Stimulated activated CD8-positive, alpha-beta memory T cell treated with anti-CD3 and anti-CD28 coated beads, Interleukin-15, amount 100 ng/mL, for 24 hours (primary cell): ENCODE measurements around the gene C1orf226.
"Not testable (repeated sequence)": the region's sequence is repeated elsewhere in the genome, so short reads cannot be mapped to it uniquely, and the experiment has no call there.

Experiments used
- DNase-seq: peaks from one replicate; pipeline ENCODE4 v3.0.0-alpha.2; 2020; ENCODE audit warnings: low read depth

C1orf226 gene

DNA sequence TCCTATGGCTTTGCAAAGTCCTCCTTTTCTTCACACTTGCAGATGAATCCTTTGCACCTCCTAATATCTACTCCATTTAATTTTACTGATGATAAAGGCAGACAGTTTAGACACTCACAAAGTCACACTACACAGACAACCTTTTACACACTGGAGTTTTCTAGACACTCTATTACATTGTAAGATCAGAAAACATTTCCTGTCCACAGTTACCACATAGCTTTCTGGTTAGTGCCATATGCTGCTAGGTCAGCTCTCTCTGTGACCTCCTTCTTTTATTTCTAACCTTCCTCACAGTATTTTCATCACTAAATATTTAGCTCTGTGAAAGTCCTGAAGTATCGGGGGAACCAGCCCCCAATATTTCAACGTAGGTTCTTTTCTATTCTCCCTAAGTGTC, 25.3 kb downstream of the C1orf226 start:
- no peak for DNase-seq

DNA sequence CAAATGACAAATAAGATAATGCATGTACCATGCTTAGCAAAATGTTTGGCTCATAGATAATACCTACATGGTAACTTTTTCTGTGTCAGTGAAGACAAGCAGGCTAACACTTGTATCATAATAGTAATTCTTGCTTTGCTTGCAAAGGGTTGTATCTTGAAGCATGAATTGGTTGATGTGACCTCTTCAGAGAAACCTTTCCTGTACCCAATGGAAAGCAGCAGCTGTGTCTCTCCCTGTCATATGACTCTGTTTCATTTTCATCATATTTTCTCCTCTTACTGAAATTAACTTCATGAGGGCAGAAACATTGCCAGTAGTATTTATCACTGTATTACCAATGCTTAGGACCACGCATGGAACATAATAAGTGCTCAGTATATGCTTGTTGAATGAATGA, 26.0 kb downstream of the C1orf226 start:
- DNase-seq: no peak

DNA sequence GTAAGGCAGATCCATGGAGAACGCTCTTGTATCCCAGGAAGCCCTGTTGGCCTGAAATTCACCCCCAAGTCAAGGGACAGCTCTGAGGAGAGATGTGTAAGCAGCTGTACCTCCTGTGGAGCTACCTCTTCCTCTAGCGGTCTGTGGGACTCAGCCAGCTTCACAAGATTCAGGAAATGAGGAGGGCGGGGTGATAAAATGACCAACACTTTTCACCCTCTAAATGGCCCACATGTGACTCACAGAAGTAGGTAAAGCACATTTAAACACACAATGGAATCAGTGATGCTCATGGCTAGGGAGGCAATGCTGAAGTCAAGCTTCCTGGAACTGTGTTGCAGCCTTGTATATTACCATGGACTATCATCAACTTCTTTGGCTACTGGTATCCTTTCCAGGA, 30.5 kb downstream of the C1orf226 start, which contains the start of gene SH2D1B:
SH2D1B (minus strand) TSS at position 135 of the 400 bp plus-strand sequence; CDS start at position 15, 120 bp downstream.
- DNase-seq: no peak

DNA sequence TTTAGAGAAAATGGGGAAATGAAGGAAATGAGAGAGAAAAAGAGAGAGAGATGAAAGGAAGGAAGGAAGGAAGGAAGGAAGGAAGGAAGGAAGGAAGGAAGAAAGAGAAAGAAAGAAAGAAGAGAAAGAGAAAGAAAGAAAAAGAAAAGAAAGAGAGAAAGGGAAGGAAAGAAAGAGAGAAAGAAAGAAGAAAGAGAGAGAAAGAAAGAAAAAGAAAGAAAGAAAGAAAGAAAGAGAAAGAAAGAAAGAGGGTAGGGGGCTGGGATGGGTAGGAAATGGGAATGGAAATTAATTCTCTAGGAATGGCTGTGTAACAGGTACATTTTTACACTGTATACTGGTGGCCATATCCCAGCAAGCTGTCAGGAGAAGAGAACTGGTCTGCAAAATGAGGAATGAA, 34.7 kb downstream of the C1orf226 start:
- DNase-seq: no peak

DNA sequence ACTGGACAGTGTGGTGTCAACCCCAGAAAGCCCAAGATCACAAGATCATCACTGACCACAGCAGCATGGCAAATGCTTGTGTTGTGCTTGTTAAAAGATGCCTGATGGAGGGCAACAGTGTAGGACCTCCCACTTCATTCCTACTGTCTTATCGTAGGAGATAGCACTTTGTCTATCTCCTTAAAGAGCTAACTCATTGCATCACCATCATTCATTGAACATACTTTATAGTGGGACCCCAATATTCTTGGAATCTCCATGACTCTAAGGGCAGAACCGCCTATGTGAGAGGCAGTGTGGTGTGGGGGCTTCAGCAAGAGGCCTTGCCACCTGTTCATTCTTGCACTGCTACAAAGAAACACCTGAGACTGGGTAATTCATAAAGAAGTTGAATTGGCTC, 35.4 kb downstream of the C1orf226 start:
- DNase-seq: no peak

DNA sequence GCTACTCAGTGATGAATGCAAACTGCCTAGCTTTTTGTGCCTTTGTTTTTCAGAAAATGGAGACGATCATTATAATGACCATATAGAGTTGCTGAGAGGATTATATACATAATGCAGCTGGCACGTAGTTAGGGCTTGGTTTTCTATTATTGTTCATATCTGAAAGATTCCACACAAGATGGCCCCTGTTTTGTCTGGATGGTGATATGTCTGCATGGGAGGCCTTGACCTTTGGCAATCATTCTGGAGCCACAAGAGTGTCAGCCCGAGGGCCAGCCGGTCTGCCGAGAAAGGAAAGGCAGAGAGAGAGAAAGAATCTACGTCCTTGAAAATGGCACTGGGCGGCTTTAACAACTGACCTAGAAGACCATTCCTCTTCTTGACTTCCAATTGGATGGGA, 36.1 kb downstream of the C1orf226 start:
- no peak for DNase-seq

DNA sequence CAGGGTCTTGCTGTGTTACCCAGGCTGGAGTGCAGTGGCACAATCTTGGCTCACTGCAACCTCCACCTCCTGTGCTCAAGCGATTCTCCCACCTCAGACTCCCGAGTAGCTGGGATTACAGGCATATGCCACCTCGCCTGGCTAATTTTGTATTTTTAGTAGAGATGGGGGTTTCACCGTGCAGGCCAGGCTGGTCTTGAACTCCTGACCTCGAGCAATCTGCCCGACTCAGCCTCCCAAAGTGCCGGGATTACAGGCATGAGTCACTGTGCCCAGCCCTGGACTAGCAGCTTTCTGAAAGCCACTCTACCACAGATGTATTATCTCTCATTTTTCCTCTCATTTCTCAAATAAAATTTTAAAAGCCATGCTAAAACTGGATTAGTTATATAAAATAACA, 37.1 kb downstream of the C1orf226 start:
- not testable (repeated sequence) for DNase-seq

DNA sequence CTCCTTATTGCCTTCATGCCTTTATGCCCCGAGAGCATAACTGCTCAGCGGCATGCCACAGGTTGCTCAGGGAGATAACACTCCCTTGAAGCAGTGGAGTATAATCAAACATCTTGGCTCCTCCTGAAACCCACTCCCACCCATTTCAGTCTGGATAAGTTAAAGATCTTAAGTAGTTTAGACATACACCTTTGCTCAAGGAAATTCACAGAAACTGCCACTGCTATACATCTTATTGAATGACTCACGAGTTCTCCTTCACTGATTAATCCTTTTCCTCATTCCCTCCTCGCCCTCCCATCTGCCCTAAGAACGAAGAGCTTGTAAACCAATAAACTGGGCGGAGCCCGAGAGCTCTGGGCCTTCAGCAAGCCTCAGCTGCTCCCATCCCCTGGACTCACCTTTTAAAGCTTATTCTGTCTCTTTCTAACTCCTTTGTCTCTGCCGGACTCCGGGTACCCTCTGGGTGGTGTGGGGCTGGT, 38.0 kb downstream of the C1orf226 start:
- DNase-seq: not testable (repeated sequence)

DNA sequence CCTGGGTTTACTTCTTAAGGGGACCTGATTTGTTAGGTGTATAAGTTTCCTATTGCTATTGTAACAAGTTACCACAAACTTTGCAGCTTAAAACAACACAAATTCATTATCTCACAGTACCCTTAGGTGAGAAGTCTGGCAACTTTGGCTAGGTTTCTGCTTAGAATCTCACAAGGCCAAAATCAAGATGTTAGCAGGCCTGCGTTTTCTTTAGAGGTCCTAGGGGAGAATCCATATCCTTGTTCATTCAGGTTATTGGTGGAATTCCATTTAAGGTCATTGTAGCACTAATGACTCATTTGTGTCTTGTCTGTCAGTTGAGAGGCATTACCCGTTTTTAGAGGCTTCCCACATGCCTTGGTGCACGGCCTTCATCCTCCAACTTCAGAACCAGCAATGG, 38.6 kb downstream of the C1orf226 start:
- no peak for DNase-seq

DNA sequence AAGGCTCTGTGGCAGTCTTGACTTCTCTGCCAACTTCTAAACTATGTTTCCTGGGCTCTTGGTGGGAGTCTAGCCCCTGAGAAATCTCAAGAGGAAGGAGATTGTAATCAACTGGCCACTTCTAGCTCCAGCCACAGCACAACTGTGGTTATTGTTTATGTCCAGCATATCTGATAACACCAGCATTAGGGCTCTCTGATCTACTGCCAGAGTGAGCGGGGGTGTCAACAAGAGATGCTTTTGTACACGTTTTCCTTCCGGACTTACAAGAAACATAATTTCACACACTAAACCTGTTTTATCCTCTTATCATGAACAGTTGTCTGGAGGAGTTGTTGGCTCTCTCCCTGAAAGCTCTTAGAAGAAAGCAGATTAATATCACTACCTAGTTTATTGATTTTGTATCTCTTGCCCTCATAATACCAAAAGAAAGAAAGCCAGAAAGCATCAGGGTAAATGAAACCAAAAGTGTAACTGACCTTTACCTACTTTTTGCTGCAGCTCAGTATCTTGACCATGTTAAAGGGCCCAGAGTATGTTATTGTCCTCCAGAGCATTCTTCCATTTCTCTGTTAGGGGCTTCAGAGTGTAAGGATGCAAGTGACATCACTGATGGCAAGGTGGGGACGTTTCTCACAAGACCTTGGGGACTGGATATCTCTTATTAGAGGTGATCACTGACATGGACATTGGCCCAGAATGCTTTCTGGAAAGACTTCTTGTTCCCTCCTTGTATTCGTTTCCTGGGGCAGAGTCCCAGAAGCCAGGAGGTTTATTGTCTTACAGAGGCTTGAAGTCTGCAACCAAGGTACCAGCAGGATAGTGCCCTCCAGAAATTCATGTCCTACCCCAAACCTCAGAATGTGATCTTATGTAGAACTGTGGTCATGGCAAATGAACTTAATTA, 40.0 kb downstream of the C1orf226 start:
- no peak for DNase-seq

DNA sequence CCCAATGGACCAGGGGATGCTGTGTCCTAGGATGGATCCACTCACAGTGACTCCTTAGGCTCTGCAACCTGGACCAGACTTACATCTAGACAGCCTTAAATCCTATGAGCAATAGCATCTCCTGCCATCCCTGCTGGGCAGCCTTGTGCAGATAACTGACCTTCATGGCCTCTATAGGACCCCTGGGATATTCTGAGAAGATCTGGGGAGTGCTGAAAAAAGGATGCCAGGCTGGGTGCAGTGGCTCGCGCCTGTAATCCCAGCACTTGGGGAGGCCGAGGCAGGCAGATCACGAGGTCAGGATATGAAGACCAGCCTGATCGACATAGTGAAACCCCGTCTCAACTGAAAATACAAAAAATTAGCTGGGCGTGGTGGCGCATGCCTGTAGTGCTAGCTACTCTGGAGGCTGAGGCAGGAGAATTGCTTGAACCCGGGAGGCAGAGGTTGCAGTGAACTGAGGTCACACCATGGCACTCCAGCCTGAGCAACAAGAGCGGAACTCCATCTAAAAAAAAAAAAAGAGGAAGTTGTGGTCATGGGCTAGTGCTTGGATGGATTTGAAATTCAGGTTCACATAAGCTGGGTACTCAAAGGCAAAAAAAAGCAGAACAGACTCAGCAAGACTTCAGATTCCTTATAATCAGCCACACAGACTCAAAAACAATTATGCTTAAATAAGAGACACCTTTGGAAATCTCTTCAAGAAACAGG, 41.3 kb downstream of the C1orf226 start:
- no peak for DNase-seq

DNA sequence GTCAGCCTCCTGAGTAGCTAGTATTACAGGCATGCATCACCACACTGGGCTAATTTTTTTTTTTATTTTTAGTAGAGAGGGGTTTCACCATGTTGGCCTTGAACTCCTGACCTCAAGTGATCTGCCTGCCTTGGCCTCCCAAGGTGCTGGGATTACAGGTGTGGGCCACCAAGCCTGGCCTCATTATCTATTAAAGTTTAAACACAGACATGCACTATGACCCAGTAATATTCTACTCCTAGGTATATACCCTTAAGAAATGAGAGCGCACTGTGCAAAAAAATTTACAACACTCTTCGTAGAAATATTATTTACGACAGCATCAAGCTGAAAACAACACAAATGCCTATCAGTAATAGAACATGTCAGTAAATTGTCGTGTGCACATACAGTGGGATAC, 49.1 kb downstream of the C1orf226 start:
- no peak for DNase-seq

DNA sequence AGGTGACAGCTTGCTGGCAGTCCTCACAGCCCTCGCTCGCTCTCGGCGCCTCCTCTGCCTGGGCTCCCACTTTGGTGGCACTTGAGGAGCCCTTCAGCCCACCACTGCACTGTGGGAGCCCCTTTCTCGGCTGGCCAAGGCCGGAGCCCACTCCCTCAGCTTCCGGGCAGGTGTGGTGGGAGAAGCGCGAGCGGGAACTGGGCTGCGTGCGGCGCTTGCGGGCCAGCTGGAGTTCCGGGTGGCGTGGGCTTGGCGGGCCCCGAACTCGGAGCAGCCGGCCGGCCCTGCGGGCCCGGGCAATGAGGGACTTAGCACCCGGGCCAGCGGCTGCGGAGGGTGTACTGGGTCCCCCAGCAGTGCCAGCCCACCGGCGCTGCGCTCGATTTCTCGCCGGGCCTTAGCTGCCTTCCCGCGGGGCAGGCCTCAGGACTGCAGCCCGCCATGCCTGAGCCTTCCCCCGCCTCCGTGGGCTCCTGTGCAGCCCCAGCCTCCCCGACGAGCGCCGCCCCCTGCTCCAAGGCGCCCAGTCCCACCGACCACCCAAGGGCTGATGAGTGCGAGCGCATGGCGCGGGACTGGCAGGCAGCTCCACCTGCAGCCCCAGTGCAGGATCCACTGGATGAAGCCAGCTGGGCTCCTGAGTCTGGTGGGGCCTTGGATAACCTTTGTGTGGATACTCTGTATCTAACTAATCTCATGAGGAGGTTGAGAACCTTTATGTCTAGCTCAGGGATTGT, 51.6 kb downstream of the C1orf226 start:
- DNase-seq: not testable (repeated sequence)
